GM19438 (cell line): ENCODE measurements around the gene ROPN1L.
"Not testable (repeated sequence)": the region's sequence is repeated elsewhere in the genome, so short reads cannot be mapped to it uniquely, and the experiment has no call there.

Experiments used
- ATAC-seq: cut with Tn5 transposase; IDR thresholded peaks from one replicate; pipeline ENCODE4 v1.9.1; 2021; ENCODE audit warnings: low read depth; ENCODE audit not compliant: unreplicated experiment

ROPN1L gene

GRCh38 chr5:10475931-10476676, 34.4 kb downstream of the ROPN1L start:
- no peak for ATAC-seq

GRCh38 chr5:10476878-10477277, 35.2 kb downstream of the ROPN1L start:
- ATAC-seq: no peak

- no peak for ATAC-seq
Observed at GRCh38 chr5:10477943-10478342, 36.3 kb downstream of the ROPN1L start.

GRCh38 chr5:10478436-10478835, 36.8 kb downstream of the ROPN1L start:
- no peak for ATAC-seq

- no peak for ATAC-seq
Observed at GRCh38 chr5:10479154-10479721, 37.6 kb downstream of the ROPN1L start.

GRCh38 chr5:10480237-10480985, 38.7 kb downstream of the ROPN1L start:
- no peak for ATAC-seq

- ATAC-seq: no peak
Observed at GRCh38 chr5:10481241-10481935, 39.7 kb downstream of the ROPN1L start.

GRCh38 chr5:10482791-10483530, 41.3 kb downstream of the ROPN1L start:
- no peak for ATAC-seq

- no peak for ATAC-seq
Observed at GRCh38 chr5:10484774-10485141, 43.1 kb downstream of the ROPN1L start.

GRCh38 chr5:10485142-10485795, 43.6 kb downstream of the ROPN1L start:
- no peak for ATAC-seq

GRCh38 chr5:10485897-10486296, 44.2 kb downstream of the ROPN1L start:
- ATAC-seq: no peak

GRCh38 chr5:10486511-10487344, 45.0 kb downstream of the ROPN1L start:
- no peak for ATAC-seq

- ATAC-seq: no peak
Observed at GRCh38 chr5:10488144-10488543, 46.5 kb downstream of the ROPN1L start.

GRCh38 chr5:10489810-10490426, 48.2 kb downstream of the ROPN1L start:
- ATAC-seq: peak; percentile 90

GRCh38 chr5:10490927-10491672, 49.4 kb downstream of the ROPN1L start:
- ATAC-seq: no peak

GRCh38 chr5:10491673-10492026, 50.0 kb downstream of the ROPN1L start:
- ATAC-seq: no peak

- no peak for ATAC-seq
Observed at GRCh38 chr5:10493884-10494283, 52.2 kb downstream of the ROPN1L start.

GRCh38 chr5:10494497-10494896, 52.8 kb downstream of the ROPN1L start:
- not testable (repeated sequence) for ATAC-seq
